IPS DF 6.9 (cell line): Measurements from ENCODE around the gene ERRFI1.

Source experiments
- DNase-seq: peaks from one replicate; pipeline ENCODE4 v3.0.0-alpha.2; 2013; ENCODE audit warnings: low read depth, low spot score
- H3K27ac ChIP-seq: one replicate; pipeline ENCODE4 v1.5.1; 2013; ENCODE audit warnings: low read length, control low read depth
- H3K27me3 ChIP-seq: 2 replicates; pipeline ENCODE4 v1.6.1; 2013; ENCODE audit warnings: mild to moderate bottlenecking, low read length; ENCODE audit not compliant: control insufficient read depth, insufficient read depth
- H3K36me3 ChIP-seq: 2 replicates; pipeline ENCODE4 v1.6.1; 2013; ENCODE audit warnings: low read length; ENCODE audit not compliant: control insufficient read depth, insufficient read depth
- H3K4me1 ChIP-seq: 2 replicates; pipeline ENCODE4 v1.6.1; 2013; ENCODE audit warnings: low read length; ENCODE audit not compliant: control insufficient read depth, insufficient read depth
- H3K4me3 ChIP-seq: 2 replicates; pipeline ENCODE4 v1.5.1; 2013; ENCODE audit warnings: mild to moderate bottlenecking, low read length
- H3K9me3 ChIP-seq: 2 replicates; pipeline ENCODE4 v1.6.1; 2013; ENCODE audit warnings: low read length, inconsistent platforms; ENCODE audit not compliant: control insufficient read depth, insufficient read depth
- WGBS: extraction: QIAGEN DNeasy Blood & Tissue Kit; methylation state at CpG from one replicate; pipeline ENCODE4 v1.1.7; 2013; ENCODE audit warnings: mixed read lengths, missing lambda C conversion rate; ENCODE audit not compliant: insufficient read length, insufficient coverage; 5-methylcytosine and 5-hydroxymethylcytosine counted together

Gene ERRFI1

DNA sequence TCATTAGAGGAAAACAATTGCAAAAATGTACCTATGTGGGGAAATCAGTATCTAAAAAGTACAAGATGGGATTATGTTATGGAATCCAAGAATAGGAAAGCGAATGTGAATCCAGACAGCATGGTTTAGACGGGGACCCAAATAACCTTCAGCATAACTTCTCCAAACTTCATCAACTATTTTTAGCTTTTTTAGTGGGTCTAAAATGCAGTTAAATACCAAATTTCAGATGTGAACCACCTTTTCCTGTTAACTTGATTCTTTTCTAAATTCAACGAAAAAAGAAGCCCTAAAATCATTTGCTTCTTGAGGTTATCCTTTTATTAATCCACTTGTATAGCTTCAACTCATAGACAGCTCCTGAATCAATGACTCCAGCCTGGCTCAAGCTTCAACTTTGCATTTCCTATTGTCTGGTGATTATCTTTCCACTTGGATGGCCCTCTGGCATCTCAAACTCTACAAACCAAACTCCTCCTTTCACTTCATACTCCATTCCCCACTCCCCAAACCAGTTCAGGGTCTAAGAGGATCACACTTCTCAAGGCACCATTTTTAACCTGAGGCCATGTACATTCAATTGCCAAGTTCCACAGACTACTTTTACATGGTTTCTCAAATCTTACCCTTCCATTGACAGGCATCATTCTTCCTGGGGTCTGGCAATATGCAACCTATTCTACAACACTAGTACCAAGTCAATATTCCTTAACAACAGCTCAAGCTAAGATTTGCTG lies 7.4 kb downstream of the ERRFI1 start:
- Histone ChIP-seq H3K36me3 (peaks cover 5% of the 10 kb centered on the region; the same call in 1 of the 2 replicates), H3K4me1 (peaks cover 4% of the 10 kb centered on the region; the same call in 1 of the 2 replicates), H3K27ac (no peak overlapping the region), H3K4me3 (no peak overlapping the region), H3K27me3 (no peaks in the 10 kb centered on the region), H3K9me3 (no peaks in the 10 kb centered on the region)
- no peak for DNase-seq
- no CpG with 5 or more reads among the region's 3 CpGs for WGBS

GRCh38 chr1:8017495-8018197 lies 8.5 kb downstream of the ERRFI1 start:
- H3K27ac ChIP-seq = no peak overlapping the region
- peaks cover 4% of the 10 kb centered on the region; the same call in 1 of the 2 replicates for H3K4me1 ChIP-seq
- WGBS = no CpG with 5 or more reads among the region's 5 CpGs
- peaks cover 12% of the 10 kb centered on the region; the same call in 1 of the 2 replicates for H3K36me3 ChIP-seq
- no peaks in the 10 kb centered on the region for H3K27me3 ChIP-seq
- no peak for DNase-seq
- H3K4me3 ChIP-seq = no peak overlapping the region
- H3K9me3 ChIP-seq = no peaks in the 10 kb centered on the region

DNA sequence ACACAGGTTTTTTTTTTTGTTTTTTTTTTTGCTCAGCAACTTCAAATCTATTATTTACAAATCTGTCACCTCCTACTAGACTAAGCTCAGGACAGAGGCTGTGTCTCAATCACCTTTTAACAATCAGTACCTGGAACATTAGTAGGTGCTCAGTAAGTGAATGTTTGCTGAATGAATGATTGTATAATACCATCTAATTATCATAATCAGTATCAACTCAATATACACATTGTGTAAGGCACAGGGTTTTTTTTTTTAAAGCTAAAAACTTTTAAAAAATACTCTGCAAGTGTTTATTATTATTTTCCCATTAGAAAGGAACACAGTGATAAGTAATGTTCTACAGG lies 9.2 kb downstream of the ERRFI1 start:
- H3K4me1 ChIP-seq = peaks cover 4% of the 10 kb centered on the region; the same call in 1 of the 2 replicates
- H3K27ac ChIP-seq = no peak overlapping the region
- H3K36me3 ChIP-seq = peaks cover 15% of the 10 kb centered on the region; the same call in 1 of the 2 replicates

DNA sequence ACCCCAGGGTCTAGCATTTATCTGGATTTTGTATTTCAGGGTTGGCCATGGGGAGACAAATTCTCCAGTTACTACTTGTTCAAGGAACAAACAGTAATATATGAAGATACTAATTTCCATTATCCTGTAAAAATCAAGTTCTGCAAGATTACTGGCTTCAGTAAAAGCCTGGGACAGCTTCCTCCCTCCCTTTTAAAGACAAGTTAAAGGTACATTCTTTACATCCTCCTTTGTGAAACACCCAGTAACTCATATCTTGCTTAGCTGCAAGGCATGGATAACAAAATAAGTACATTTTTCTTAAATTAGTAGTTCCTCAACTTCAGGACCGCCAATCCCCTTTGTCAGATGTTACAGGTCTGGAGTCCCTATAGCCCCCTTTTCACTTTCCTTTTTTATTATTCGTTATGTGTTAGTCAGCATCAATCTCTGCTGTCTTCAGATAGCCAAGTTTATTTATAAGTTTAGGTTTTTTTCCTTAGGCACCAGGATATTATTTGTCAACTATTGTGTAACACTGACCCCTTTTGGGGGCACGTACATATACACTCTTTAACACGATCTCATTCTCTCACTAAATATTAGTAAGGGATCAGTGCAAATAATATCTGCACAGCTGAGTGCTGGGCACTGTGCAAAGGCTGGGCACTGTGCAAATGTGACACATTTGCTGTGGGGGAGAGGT lies 9.8 kb downstream of the ERRFI1 start:
- Histone ChIP-seq H3K27ac (no peak overlapping the region), H3K36me3 (peaks cover 15% of the 10 kb centered on the region; the same call in 1 of the 2 replicates), H3K27me3 (no peaks in the 10 kb centered on the region), H3K9me3 (no peaks in the 10 kb centered on the region), H3K4me3 (no peak overlapping the region), H3K4me1 (peaks cover 4% of the 10 kb centered on the region; the same call in 1 of the 2 replicates)
- no peak for DNase-seq
- WGBS = no CpG with 5 or more reads among the region's 4 CpGs

More for the DNA sequence above, 9.2 kb downstream of the ERRFI1 start:
- Histone ChIP-seq H3K4me3 (no peak overlapping the region), H3K9me3 (no peaks in the 10 kb centered on the region), H3K27me3 (no peaks in the 10 kb centered on the region)
- no peak for DNase-seq

- H3K36me3 ChIP-seq = peaks cover 18% of the 10 kb centered on the region; the same call in 1 of the 2 replicates
- H3K9me3 ChIP-seq = no peaks in the 10 kb centered on the region
- no CpG with 5 or more reads among the region's 2 CpGs for WGBS
- H3K4me1 ChIP-seq = peaks cover 4% of the 10 kb centered on the region; the same call in 1 of the 2 replicates
- DNase-seq = no peak
- no peak overlapping the region for H3K27ac ChIP-seq
- H3K4me3 ChIP-seq = no peak overlapping the region
- no peaks in the 10 kb centered on the region for H3K27me3 ChIP-seq
Measured at GRCh38 chr1:8015809-8016165, 10.3 kb downstream of the ERRFI1 start.

GRCh38 chr1:8015036-8015808 lies 10.9 kb downstream of the ERRFI1 start:
- Histone ChIP-seq H3K27ac (no peak overlapping the region), H3K9me3 (no peaks in the 10 kb centered on the region), H3K36me3 (peaks cover 18% of the 10 kb centered on the region; the same call in 1 of the 2 replicates), H3K4me1 (peaks cover 4% of the 10 kb centered on the region; the same call in 1 of the 2 replicates), H3K4me3 (no peak overlapping the region), H3K27me3 (no peaks in the 10 kb centered on the region)
- no CpG with 5 or more reads among the region's 8 CpGs for WGBS
- DNase-seq = no peak

DNA sequence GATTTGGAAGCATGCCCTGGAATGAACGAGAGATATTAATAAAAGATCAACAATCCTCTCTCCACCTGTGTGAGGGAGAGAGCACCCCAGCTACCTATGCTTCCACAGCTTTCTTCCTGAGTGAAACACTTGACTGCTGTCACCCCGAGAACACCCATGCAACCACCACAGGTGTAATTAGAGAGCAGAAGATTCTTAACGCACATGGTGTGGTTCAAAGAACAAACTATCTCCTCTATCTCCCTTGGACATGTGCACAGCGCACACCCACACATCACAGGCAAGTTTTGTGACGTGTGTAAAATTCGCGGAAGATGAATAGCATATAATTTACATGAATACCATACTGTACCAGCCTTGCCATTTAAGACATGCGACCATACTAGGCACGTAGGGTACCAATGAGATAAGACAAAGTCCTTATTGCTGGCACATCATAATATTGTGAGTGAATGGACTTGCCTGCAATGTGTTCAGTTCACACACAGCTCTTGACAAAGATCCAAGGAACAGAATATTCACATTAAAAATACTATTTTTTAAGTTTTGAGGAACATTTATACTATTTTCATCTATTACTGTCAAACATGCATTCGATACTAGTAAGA lies 11.6 kb downstream of the ERRFI1 start:
- H3K4me1 ChIP-seq = peaks cover 4% of the 10 kb centered on the region; the same call in 1 of the 2 replicates
- H3K36me3 ChIP-seq = peaks cover 18% of the 10 kb centered on the region; the same call in 1 of the 2 replicates

GRCh38 chr1:8013800-8014199 lies 12.3 kb downstream of the ERRFI1 start:
- Histone ChIP-seq H3K27ac (no peak overlapping the region), H3K27me3 (no peaks in the 10 kb centered on the region), H3K4me3 (no peak overlapping the region), H3K36me3 (peaks cover 18% of the 10 kb centered on the region; the same call in 1 of the 2 replicates), H3K9me3 (no peaks in the 10 kb centered on the region), H3K4me1 (peaks cover 3% of the 10 kb centered on the region; the same call in 1 of the 2 replicates)
- no CpG with 5 or more reads among the region's 6 CpGs for WGBS
- DNase-seq = no peak

More for the DNA sequence above, 11.6 kb downstream of the ERRFI1 start:
- WGBS = no CpG with 5 or more reads among the region's 10 CpGs
- H3K9me3 ChIP-seq = no peaks in the 10 kb centered on the region
- no peaks in the 10 kb centered on the region for H3K27me3 ChIP-seq
- H3K4me3 ChIP-seq = no peak overlapping the region
- DNase-seq = no peak
- no peak overlapping the region for H3K27ac ChIP-seq

- peaks cover 18% of the 10 kb centered on the region; the same call in 1 of the 2 replicates for H3K36me3 ChIP-seq
- H3K4me3 ChIP-seq = no peak overlapping the region
- H3K9me3 ChIP-seq = no peaks in the 10 kb centered on the region
- no CpG with 5 or more reads among the region's 11 CpGs for WGBS
- no peaks in the 10 kb centered on the region for H3K27me3 ChIP-seq
- no peak for DNase-seq
- peaks cover 2% of the 10 kb centered on the region; the same call in 1 of the 2 replicates for H3K4me1 ChIP-seq
- H3K27ac ChIP-seq = no peak overlapping the region
Measured at GRCh38 chr1:8013399-8013798, 12.7 kb downstream of the ERRFI1 start.
